SW480 (cell line): Measurements from ENCODE around the gene HTR1D.
A peak's percentile ranks its signal among the peaks of the same experiment; 100 is the strongest.
"Not testable (repeated sequence)": the region's sequence is repeated elsewhere in the genome, so short reads cannot be mapped to it uniquely, and the experiment has no call there.

Source experiments
- DNase-seq: peaks from one replicate; pipeline ENCODE4 v3.0.0-alpha.2; 2016; ENCODE audit warnings: low spot score

Gene HTR1D, protein sequence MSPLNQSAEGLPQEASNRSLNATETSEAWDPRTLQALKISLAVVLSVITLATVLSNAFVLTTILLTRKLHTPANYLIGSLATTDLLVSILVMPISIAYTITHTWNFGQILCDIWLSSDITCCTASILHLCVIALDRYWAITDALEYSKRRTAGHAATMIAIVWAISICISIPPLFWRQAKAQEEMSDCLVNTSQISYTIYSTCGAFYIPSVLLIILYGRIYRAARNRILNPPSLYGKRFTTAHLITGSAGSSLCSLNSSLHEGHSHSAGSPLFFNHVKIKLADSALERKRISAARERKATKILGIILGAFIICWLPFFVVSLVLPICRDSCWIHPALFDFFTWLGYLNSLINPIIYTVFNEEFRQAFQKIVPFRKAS

GRCh38 chr1:23217421-23218115 is at the start of gene HTR1D:
Gene HTR1D (minus strand): TSS chr1:23217502. CDS start chr1:23194219, 23,283 bp downstream.
- DNase-seq, result no peak

DNA sequence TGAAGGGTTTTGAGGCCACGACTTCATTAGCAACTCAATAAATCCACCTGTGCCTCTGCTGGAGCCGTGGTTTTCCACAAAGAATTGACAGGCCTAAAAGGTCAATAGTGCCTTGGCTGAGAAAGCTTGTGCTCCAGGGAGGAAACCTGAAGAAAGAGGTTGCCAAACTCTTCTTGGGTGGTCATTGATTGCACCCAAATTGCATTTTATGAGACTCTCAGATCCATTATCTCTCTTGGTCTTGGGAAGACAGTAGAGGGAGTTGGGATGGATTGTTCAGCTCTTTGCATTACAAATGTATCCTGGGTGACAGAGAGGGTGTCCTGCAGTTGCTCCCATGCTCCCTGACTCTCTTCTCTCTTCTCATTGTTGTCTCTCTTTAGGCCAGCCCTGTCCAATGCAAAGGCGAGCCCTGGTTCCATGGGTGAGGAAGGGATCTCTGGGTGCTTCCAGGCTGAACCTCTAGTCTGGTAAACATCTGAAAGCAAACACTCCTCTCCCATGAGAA is 46.1 kb upstream of the HTR1D start:
- DNase-seq, result no peak

- not testable (repeated sequence) for DNase-seq
These were observed 40.8 kb upstream of the HTR1D start for GRCh38 chr1:23258082-23258481.

DNA sequence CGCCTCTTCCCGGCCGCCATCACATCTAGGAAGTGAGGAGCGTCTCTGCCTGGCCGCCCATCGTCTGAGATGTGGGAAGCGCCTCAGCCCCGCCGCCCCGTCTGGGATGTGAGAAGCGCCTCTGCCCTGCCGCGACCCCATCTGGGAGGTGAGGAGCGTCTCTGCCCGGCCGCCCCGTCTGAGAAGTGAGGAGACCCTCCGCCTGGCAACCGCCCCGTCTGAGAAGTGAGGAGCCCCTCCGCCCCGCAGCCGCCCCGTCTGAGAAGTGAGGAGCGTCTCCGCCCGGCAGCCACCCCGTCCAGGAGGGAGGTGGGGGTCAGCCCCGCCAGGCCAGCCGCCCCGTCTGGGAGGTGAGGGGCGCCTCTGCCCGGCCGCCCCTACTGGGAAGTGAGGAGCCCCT is 40.1 kb upstream of the HTR1D start:
- not testable (repeated sequence) for DNase-seq

DNA sequence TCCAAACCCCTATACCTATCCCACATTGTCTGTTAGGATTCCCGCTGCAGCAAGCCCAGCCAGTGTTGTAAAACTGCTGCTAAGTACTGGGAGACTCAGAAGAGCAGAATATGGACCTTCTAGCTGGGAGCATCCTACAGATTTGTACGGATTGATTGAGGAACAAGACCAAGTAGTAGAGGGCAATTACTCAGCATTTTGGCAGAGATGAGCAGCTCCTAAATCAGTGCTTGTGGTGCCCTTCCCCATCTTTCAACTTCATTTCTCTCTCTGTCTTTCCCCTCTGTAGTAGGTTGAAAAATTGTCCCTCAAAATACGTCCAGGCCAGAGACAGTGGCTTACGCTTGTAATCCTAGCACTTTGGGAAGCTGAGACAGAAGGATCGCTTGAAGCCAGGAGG is 37.3 kb upstream of the HTR1D start:
- no peak for DNase-seq

DNA sequence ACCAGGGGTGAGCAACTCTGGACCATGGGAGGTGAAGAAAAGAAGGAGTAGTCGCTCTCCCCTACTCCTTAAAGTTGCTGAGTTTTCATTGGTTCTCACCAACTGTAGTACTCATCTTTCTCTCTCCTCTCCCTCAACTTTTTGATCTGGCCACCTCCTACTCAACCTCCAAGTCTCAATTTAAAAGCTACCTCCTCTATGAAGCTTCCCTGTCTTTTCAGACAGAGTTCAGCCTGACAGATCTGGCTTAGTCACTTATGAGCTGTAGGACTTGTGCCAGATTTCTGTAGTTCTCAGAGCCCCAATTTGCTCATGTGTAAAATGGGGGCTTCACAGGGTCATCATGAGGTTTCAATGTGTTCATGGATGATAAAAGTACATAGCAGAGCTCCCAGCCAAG is 34.5 kb upstream of the HTR1D start:
- no peak for DNase-seq

DNA sequence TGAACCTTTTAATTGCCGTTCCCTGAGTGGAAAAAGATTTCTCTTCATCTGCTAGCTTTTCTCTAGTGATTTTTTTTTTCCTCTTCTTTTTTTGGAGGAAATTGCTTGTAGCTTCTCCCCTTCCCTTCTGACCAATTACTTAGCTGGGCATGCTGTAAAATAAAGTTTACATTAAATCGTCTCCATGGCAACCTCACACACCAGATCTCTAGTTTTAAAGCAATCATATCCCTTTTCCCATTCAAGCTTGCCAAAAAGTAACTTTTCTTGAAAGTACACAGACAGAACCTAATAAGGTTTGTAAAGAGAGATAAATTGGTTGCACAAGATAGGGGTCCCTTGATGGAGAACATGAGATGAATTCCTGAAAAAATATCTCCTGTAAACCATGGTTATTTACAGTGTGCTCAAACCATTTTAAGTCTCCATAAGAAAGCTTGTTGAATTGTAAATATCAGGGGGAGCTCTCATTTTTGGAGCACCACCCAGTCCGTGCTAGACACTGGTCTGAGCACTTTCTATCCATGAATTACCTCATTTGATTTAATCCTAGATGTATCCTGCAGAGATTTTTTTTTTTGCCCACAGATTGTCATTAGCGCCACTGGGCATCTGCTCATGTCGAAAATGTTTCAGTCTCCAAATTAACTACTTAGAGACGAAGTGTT is 32.6 kb upstream of the HTR1D start:
- no peak for DNase-seq

DNA sequence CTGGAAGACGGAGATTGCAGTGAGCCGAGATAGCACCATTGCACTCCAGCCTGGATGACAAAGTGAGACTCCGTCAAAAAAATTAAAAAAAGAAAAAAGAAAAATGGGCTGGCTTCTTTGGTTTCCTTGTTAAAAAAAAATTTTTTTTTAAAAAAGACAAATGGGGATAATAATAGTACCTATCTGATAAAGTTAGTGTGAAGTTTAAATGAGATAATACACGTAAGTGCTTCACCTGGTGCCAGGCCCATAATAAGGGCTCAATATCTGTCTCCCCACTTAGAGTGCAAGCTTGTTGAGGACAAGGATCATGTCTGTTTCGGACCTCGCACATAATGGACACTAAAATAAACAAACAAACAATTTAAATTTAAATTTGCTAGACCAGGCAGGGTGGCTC is 30.0 kb upstream of the HTR1D start:
- DNase-seq, result no peak

DNA sequence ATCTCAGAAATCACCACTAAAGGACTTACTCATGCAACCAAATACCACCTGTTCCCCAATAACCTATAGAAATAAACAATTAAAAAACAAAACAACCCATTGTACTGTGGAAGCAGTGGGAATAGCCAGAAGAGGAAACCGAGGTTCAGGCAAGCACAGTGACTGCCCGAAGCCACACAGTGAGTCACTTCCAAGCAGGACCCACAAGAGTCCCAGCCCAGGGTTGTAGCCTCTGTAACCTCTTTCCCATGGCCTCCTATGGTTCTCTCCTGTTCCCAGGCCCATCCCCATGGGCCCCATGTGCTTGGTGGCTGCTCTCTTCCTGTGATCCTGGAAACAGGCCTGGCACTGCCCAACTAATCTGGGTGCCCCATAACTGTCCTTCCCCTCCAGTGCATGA is 29.0 kb upstream of the HTR1D start:
- peak; percentile 17 for DNase-seq

GRCh38 chr1:23244256-23244761 is 27.0 kb upstream of the HTR1D start:
- no peak for DNase-seq

DNA sequence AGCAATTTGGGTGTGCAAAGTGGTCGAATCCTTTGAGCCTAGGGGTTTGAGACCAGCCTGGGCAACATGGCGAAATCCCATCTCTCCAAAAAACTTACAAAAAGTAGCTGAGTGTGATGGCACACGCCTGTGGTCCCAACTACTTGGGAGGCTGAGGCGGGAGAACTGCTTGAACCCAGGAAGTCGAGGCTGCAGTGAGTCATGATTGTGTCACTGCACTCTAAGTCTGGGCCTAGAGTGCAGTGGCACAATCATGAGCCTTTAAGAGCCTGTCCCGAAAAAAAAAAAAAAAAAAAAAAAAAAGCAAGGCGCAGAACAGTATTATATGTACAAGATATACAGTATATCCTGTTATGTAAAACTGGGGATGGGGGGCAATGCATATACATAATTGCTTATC is 25.1 kb upstream of the HTR1D start:
- DNase-seq, result no peak

DNA sequence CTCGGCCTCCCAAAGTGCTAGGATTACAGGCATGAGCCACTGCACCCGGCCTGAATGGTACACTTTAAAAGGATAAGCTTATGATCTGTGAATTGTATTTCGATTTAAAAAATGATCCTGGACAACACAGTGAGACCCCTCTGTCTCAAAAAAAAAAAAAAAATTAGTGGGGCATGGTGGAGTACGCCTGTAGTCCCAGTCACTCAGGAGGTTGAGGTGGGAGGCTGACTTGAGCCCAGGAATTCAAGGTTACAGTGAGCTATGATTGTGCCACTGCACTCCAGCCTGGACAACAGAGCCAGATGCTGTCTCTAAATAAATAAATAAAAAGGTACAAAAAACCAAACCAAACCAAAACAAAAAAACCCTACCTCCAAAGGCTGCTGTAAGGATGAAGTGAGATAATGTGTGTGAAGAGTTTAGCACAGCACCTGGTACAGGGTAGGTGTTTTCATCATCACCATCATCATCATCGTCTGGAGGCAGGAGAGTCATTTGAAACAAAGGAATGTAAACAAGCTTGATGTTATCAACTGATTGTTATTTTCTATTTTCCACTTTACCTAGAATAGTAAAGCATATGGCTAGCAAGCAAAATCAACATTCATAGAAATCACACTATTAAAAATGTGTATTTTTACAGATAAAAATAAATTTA is 22.5 kb upstream of the HTR1D start:
- DNase-seq, result no peak

GRCh38 chr1:23238565-23238964 is 21.3 kb upstream of the HTR1D start:
- no peak for DNase-seq

DNA sequence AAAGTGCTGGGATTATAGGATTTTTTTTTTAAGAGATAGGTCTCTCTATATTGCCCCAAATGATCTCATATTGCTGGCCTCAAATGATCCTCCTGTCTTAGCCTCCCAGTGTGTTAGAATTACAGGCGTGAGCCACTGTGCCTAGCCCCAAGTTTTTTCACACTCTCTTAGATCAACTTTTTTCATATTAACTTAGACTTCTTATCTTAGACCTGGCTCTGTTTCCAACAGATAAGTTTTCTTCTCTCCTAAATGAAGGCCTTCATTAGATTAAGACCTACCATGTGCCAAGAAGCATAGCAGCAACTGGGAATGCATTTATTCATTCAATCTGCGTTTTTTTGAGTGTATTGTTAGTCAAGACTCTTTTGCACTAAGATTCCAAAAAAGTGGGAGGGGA is 20.2 kb upstream of the HTR1D start:
- DNase-seq, result no peak

GRCh38 chr1:23227806-23228205 is 10.5 kb upstream of the HTR1D start:
- no peak for DNase-seq

- DNase-seq, result no peak
These were observed 7.7 kb upstream of the HTR1D start for GRCh38 chr1:23224739-23225648.

GRCh38 chr1:23223963-23224362 is 6.7 kb upstream of the HTR1D start:
- not testable (repeated sequence) for DNase-seq

- DNase-seq, result not testable (repeated sequence)
These were observed 6.2 kb upstream of the HTR1D start for GRCh38 chr1:23223490-23223951.

DNA sequence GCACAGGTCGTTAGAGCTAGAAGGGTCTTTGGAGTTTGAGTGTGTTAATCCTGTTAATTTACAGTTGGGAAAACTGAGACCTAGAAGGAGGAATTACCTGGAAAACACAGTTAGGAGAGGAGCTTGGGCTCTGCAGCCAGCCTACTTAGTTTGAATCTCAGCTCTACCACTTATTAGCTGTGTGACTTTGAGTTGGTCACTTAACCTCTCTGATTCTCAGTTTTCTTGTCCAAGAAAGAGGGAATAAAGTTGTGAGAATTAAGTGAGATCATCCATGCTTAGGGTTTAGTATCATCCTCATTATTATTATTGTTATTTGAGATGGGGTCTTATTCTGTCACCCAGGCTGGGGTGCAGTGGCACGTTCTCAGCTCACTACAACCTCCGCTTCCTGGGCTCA is 5.4 kb upstream of the HTR1D start:
- no peak for DNase-seq

DNA sequence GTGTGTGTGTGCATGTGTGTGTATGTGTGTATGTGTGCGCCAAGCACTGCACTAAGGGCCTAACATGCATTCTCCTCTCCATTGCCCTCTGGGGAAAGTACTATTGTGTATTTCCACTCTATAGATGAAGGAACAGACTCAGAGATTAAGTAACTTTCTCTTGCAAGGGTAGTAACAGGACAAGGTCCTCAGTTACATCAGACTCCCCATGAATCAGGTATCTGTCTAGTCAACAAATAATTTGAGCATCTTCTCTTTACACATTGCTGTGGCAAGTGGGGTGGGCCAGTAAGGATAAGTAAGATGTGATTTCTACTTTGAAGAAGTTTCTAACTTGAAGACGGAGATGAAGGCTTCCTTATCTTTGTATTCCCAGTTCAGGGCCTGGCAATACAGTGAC is 5.0 kb upstream of the HTR1D start:
- DNase-seq, result no peak

DNA sequence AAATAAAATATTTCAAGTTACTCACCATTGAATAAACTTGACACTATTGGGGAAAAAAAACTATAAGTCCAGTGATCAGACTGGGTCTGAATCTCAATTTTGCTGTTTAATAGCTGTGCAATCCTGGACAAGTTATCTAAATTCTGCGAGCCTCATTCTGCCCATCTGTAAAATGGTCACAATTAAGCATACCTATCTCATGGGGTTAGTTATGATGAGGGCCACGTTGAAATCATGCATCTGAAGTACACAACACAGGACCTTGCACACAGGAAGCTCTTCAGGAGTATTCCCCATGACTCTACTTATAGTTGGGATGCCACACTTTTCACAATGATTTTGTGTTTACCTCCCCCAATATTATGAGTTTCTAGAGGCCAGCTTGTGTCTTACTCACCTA is 3.8 kb upstream of the HTR1D start:
- DNase-seq, result no peak
